Sciatic nerve (tissue), 2 donors: Measurements from ENCODE around the gene ZNF816. TPM values are rescaled to one million over a fixed set of nuclear protein-coding genes. Genes with fewer than 3 reads are reported as not detected.
"Not testable (repeated sequence)": the region's sequence is repeated elsewhere in the genome, so short reads cannot be mapped to it uniquely, and the experiment has no call there.

ENCODE experiments used
- ATAC-seq: fragments of 200-7000 bp; cut with Tn5 transposase; one replicate; pipeline ENCODE4 v1.9.1; 2020; ENCODE audit warnings: mild to moderate bottlenecking, moderate library complexity
- DNase-seq: peaks from one replicate; pipeline ENCODE4 v3.0.0-alpha.2; 2020; ENCODE audit warnings: low spot score
- intact Hi-C: fragments of 100-400 bp; cut with DNase I; formaldehyde crosslinking; loops from one replicate; pipeline ENCODE4 v1.14.2; 2022
- total RNA-seq: library from RNA; stranded (reverse); fragmentation: NEBNext Ultra II Directional; extraction: Animal tissue kit (Norgen Biotek cat#: 25700); gene quantifications from one replicate; pipeline ENCODE4 v1.2.1, GENCODE V29; 2021
- donor health status: DM: no; HTN: no; CAD: no.
- donor health status: DM: no; HTN: no; CAD: no.

Gene ZNF816
- total RNA-seq, 1 donor from 2014 or later: 10.7 TPM

DNA sequence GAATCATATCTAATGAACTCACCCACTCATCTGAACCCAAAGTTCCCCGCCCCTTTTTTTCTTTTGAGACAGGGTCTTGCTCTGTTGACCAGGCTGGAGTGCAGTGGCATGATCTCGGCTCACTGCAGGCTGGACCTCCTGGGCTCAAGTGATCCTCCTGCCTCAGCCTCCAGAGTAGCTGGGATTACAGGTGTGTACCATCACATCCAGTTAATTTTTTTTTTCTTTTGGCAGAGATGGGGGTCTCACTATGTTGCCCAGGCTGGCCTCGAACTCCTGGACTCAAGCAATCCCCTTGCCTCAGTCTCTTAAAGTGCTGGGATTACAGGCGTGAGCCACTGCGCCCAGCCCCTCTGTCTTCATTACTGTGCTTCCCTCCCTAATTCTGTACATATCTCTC lies 21.8 kb downstream of the ZNF816 start:
- ATAC-seq, DNase-seq, intact Hi-C loops: not testable (repeated sequence)

DNA sequence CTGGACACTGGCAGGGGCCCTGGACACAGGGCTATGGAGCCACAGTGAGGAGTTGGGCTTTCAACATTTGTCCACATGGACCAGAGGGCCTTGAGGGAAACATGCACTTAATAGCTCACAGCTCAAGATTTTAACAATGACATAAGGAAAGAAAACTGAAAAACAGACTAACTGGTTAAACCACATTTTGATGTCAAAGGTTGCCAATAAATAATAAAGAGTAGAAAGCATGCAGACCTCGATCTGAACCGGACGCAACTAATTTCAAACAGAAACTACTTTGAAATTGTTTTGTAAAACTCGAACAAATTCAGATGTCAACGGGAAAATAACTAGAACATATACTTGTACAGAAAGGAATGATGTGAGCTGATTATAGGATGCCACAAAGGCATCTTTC lies 23.9 kb downstream of the ZNF816 start:
- intact Hi-C loops: no loop called here
- no peak for ATAC-seq
- no peak for DNase-seq

DNA sequence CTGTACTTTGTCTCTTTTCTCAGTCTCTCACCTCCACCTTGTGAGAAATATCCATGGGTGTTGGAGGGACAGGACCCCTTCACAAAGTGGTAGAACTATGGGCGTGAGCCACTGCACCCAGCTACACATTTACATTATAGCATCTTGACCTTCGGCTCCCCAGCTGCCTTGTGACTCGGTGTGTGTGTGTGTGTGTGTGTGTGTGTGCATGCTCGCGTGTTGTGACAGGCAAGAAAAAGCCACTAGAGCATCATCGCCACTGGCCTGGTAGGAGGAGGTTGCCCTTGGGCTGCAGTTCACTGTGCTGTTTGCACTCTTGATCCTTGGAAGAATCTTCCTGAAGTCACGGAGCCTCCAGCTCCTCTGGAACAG lies 25.7 kb downstream of the ZNF816 start:
- intact Hi-C loops: no loop called here
- ATAC-seq (no peak), DNase-seq (no peak)

DNA sequence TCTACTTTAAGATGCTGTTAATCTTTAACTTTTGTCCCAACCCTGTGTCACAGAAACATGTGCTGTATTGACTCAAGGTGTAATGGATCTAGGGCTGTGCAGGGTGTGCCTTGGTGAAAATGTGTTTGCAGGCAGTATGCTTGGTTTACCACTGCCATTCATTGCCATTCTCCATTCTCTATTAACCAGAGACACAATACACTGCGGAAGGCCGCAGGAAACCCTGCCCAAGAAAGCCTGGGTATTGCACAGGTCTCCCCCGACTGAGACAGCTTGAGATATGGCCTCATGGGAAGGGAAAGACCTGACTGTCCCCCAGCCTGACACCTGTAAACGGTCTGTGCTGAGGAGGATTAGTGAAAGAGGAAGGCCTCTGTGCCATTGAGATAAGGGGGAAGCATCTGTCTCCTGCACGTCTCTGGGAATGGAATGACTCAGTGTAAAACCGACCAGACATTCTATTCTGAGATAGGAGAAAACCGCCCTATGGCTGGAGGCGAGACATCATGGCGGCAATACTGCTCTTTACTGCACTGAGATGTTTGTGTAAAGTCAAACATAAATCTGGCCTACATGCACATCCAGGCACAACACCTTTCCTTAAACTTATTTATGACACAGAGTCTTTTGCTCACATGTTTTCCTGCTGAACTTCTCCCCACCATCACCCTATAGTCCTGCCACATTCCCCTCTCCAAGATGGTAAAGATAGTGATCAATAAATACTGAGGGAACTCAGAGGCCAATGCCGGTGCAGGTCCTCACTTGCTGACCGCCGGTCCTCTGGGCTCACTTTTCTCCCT lies 26.3 kb downstream of the ZNF816 start:
- ATAC-seq (no peak), DNase-seq (no peak)
- intact Hi-C loops: no loop called here

DNA sequence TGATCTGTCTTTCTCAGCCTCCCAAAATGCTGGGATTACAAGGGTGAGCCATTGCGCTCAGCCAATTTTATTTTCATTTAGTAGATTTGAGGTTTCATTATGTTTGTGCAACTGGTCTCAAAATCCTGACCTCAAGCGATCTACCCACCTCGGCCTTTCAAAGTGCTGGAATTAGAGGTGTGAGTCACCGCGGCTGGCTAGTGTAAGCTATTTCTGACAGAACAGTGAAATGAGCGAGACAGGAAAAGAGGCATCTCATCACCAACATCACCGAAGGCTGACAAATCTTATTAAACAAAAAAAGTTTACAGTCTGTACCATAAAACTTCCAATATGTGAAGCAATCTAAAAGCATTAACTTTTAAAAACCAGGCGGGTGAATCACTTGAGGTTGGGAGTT lies 27.2 kb downstream of the ZNF816 start:
- DNase-seq (no peak), ATAC-seq (no peak)
- intact Hi-C loops: no loop called here

DNA sequence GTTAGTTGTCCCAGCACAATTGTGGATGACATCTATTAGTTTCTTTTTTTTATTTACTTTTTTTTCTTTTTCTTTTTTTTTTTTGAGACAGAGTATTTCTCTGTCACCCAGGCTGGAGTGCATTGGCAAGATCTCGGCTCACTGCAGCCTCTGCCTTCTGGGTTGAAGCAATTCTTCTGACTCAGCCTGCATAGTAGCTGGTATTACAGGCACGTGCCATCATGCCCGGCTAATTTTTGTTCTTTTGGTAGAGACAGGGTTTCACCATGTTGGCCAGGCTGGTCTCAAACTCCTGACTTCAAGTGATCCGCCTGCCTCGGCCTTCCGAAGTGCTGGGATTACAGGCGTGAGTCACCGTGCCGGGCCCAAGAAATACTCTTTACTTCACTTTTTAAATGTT lies 38.0 kb downstream of the ZNF816 start:
- not testable (repeated sequence) for DNase-seq

DNA sequence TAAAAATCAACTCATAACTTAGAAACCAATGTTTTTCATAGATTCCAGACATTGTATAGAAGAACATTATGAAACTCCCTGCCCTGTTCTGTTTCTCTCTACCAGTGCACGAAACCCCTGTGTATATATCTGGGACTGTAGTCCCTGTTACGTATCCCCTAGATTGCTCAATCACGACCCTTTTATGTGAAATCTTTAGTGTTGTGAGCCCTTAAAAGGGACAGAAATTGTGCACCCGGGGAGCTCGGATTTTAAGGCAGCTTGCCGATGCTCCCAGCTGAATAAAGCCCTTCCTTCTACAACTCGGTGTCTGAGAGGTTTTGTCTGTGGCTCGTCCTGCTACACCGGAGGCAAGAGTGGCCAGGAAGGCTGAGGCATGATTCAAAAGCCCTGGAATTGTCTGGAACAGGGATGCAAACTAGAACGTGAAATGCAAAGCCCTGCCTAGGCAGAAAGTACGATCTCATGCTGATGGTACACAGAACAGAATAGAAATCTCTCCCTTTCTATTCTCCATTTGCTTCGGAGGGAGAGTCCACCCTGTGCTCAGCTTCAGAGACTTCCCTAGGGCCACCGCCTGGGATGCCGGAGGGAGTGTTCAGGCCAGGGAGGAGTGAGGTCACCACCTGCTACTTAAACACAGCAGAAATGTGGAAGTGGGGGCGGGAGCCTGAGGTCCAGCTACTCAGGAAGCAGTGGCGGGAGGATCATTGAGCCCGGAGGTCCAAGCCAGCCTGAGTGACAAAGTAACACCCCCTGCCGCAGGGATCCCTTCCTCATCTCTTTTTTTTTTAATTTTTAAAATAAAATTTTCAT lies 38.7 kb downstream of the ZNF816 start:
- intact Hi-C loops: no loop called here
- DNase-seq (no peak), ATAC-seq (peak; percentile 75)

More for the DNA sequence above, 38.0 kb downstream of the ZNF816 start:
- ATAC-seq, intact Hi-C loops: not testable (repeated sequence)

DNA sequence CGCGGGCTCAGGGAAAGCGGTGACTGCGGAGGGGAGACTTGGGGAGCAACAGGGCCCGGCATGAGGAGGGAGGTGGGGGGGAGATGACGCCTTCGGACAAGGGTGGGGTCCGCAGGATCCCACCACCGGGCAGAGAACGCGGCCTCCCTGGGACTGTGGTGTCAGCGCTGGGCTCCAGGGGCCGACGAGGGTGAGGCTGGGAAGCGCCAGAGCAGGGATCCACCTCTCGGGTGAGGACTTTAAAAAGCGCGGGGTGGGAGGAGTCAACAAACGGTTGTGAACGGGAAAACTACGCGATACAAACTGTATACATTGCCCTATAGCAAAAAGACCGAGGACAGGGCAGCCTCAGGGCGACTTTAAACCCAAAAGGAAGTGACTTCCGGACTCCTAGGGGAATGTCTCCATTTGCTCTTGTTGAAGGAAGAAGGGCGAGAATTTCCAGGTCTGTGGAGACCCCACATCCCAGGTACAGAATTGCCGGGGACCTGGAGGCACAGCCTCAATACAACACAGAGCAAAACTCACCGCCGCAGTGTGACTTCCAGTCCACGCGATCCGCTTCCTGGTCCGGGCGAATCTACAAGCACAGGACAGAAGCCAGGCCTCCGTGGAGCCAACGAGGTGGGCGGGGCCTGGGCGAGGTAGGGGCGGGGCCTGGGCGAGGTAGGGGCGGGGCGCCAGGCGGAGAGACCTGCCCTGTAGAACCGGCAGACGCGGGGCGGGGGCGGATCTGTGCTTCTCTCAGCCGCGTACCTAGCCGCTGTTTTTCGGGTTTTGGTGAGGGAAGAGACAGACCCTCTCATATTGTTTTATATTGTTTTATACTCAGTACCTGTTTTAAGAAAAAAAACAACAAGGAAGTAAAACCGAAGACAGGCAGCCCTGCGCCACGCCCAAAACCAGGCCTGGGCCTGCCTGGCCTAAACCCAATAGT lies 39.6 kb downstream of the ZNF816 start, which contains the start of gene ZNF888:
Gene ZNF888, minus strand, starts transcription at position 588 of the 937 bp plus-strand sequence. CDS start 5,555 bp downstream, outside the sequence.
- peak; percentile 91 for DNase-seq
- intact Hi-C loops: no loop called here
- ATAC-seq: peak; percentile 98

DNA sequence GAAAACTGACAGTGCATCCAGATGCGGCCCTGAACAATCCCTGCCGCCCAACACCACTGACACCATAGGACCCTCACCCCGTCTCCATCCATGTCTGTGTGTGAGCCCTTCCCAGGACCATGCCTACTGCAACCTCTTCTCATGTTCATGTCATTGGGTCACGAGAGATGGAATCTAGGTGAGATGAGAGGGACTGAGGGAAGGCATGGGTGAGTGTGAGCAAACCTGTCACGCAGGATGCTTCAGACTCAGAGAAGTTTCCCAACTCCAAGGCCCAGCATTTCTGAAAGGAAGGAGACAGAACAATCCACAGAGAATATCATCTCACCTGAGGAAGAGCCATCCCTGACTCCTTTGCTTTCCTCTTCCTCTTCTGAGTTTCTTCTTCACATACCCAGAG lies 45.1 kb downstream of the ZNF816 start:
- no peak for DNase-seq
- ATAC-seq: no peak
- intact Hi-C loops: no loop called here

DNA sequence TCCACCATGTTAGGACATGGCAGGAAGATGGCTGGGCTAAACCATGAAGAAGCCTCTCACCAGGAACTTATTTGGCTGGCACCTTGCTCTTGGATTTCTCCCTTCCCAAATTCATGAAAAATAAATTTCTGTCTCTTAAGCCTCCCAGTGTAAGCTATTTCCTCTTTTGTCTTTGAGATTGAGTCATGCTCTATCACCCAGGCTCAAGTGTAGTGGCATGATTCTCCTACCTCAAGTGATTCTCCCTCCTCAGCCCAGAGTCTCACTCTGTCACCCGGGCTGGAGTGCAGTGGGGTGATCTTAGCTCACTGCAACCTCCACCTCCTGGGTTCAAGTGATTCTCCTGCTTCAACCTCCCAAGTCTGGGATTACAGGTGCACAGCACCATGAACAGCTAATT lies 52.0 kb downstream of the ZNF816 start:
- intact Hi-C loops: no loop called here
- ATAC-seq: no peak
- DNase-seq: no peak

DNA sequence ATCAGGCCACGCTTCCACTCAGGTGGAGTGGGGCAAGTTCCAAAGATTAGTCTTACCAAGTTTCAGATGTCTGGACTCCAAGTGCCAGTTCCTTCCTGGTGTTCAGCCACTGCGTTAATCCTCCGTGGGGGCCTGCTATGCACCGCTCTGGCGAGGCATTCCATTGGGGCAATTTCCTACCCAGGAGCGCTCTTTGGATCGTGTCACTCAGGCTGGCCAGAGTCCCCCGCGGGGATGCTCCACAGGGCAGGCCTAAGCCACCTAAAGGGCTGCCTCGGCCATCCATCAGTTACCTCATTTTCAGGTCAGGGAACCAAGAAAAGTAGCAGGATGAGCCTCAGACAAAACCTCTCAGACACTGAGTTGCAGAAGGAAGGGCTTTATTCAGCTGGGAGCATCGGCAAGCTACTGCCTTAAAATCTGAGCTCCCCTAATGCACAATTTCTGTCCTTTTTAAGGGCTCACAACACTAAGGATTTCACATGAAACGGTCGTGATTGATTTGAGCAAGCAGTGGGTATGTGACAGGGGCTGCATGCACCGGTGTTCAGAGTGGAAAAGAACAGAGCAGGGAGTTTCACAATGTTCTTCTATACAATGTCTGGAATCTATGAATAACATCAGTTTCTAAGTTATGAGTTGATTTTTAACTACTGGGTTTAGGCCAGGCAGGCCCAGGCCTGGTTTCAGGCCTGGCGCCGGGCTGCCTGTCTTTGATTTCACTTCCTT lies 58.5 kb downstream of the ZNF816 start:
- intact Hi-C loops: loop anchor here (1.0 kb wide), 1 partner anchor 21 kb away; no protein-coding TSS in a partner anchor
- DNase-seq, ATAC-seq: not testable (repeated sequence)

DNA sequence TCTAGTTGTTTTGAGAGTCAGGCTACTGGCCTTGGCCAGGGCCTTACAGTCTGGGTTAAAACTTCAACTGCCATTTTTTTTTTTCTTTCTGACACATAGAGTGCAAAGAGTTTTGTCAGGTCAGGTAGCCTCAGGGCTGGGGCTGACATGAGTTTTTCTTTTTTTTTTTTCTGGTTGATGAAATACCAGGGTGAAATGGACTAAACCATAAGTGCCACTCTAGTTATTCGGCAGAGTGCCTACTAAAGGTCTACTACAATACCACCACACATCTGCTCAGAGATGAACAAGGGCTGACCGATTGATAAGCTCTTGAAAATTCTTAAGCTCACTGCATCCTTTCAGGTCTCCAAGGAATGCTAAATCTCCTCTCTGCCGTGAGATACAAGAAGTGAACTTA lies 60.8 kb downstream of the ZNF816 start:
- intact Hi-C loops: no loop called here
- no peak for ATAC-seq
- no peak for DNase-seq

Other genes with a start within 250 kb of the ZNF816 start
- gene ZNF611, start 227.8 kb downstream of the ZNF816 start, total RNA-seq: 26.6 TPM
- gene ZNF600, start 176.1 kb downstream of the ZNF816 start, total RNA-seq: 12.3 TPM
- 18.1 TPM for gene ZNF28, start 141.2 kb downstream of the ZNF816 start, total RNA-seq
- 12.8 TPM for gene ZNF468, start 105.3 kb downstream of the ZNF816 start, total RNA-seq
- 12.1 TPM for gene ZNF320, start 65.2 kb downstream of the ZNF816 start, total RNA-seq
- gene ZNF888, start 39.5 kb downstream of the ZNF816 start, total RNA-seq: 4.8 TPM
- gene ERVV-1, start 51.0 kb upstream of the ZNF816 start, total RNA-seq: not detected
- gene ERVV-2, start 81.9 kb upstream of the ZNF816 start, total RNA-seq: not detected
- 48.1 TPM for gene ZNF160, start 140.5 kb upstream of the ZNF816 start, total RNA-seq
- 12.6 TPM for gene ZNF415, start 170.0 kb upstream of the ZNF816 start, total RNA-seq
- 20.2 TPM for gene ZNF347, start 196.2 kb upstream of the ZNF816 start, total RNA-seq
- 8.4 TPM for gene ZNF665, start 230.5 kb upstream of the ZNF816 start, total RNA-seq